Measurements from ENCODE around the gene PRKCH.

- TF ChIP-seq CTCF (IDR thresholded peaks at IDR 0.05) (no peak), POLR2AphosphoS5 (IDR thresholded peaks at IDR 0.05) (no peak)
These were observed 160.3 kb downstream of the PRKCH start for GRCh38 chr14:61481701-61482100.
